Measurements from ENCODE around the gene PODN. TPM values are rescaled to one million over a fixed set of nuclear protein-coding genes. Genes with fewer than 3 reads are reported as not detected.

The PODN gene
- total RNA-seq, 1 experiment from 2014 or later, result 0.17 TPM

DNA sequence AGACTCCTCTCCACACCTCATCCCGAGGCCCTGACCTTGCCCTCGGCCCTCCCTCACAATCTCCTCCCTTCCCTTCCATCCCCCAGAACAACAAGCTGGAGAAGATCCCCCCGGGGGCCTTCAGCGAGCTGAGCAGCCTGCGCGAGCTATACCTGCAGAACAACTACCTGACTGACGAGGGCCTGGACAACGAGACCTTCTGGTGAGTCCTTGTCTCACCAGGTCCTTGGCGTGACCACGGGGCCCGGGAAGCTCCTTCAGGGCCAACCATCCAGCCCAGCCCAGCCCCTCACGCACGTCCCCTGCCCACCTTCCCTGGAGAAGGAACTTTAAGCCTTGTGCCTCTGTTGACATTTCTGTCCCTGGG is 15.6 kb downstream of the PODN start:
- WGBS (ENCODE audit: extremely low coverage, insufficient read length, low lambda C conversion rate), result no CpG with 5 or more reads among the region's 13 CpGs
- H2AFZ ChIP-seq (ENCODE audit: low read length), result no peak overlapping the region
- no peaks in the 10 kb centered on the region for H3K9me3 ChIP-seq (ENCODE audit: control insufficient read depth, low read depth, low read length)
- H3K4ac ChIP-seq (ENCODE audit: low read depth, low read length), result no peak overlapping the region
- no peak overlapping the region for H3K56ac ChIP-seq (ENCODE audit: insufficient read length, low read depth, low read length)
- peaks cover 4% of the 10 kb centered on the region; the same call in 1 of the 2 replicates for H3K4me1 ChIP-seq (ENCODE audit: insufficient read depth, low read length)
- H4K8ac ChIP-seq (replicated peaks; ENCODE audit: insufficient read length, low read depth, low read length), result no peak overlapping the region
- no peak overlapping the region for H2AK5ac ChIP-seq (ENCODE audit: insufficient read length, low read length)
- H2BK120ac ChIP-seq (ENCODE audit: low read depth, low read length, poor library complexity, severe bottlenecking), result no peak overlapping the region
- no peaks in the 10 kb centered on the region; the same call in none of the 2 replicates for H3K27me3 Mint-ChIP-seq (ENCODE audit: low read depth)
- no peak overlapping the region for H4K5ac ChIP-seq (ENCODE audit: insufficient read length, low read depth, low read length)
- no peak overlapping the region for H3K14ac ChIP-seq (ENCODE audit: insufficient read depth, low read length)
- no peak overlapping the region for H2BK5ac ChIP-seq (ENCODE audit: insufficient read length, low read length)
- no peak overlapping the region for H3K27ac ChIP-seq (ENCODE audit: insufficient read length, low read depth, low read length)
- H2BK15ac ChIP-seq (ENCODE audit: low read depth, low read length), result no peak overlapping the region
- no peaks in the 10 kb centered on the region for H3K36me3 Mint-ChIP-seq (ENCODE audit: insufficient read depth in 1 of 3, low read depth in 3 of 3)
- no peaks in the 10 kb centered on the region for H4K20me1 ChIP-seq (ENCODE audit: control insufficient read depth, insufficient read depth, insufficient read length)
- no peak overlapping the region for H3K18ac ChIP-seq (ENCODE audit: insufficient read length, low read depth, low read length)
- no peak for TF ChIP-seq CTCF (conservative IDR thresholded peaks at IDR 0.05)
- H2BK20ac ChIP-seq (ENCODE audit: low read depth, low read length, poor library complexity, severe bottlenecking), result no peak overlapping the region
- DNase-seq, result no peak
- no peak overlapping the region for H4K91ac ChIP-seq (ENCODE audit: insufficient read length, low read depth, low read length)
- H3T11ph ChIP-seq (ENCODE audit: low read length), result no peak overlapping the region
- no peak overlapping the region for H3K4me3 Mint-ChIP-seq
- H2BK12ac ChIP-seq (ENCODE audit: insufficient read length, low read depth, low read length), result no peak overlapping the region
- no peak overlapping the region for H3K4me2 ChIP-seq (ENCODE audit: insufficient read depth, insufficient read length, low read length)
- no peaks in the 10 kb centered on the region for H3K9me3 Mint-ChIP-seq
- H3K4me1 Mint-ChIP-seq, result peaks cover 11 to 25% of the 10 kb centered on the region in 2 experiments
- H3K27me3 ChIP-seq (ENCODE audit: insufficient read depth, low read length), result no peaks in the 10 kb centered on the region
- no peak overlapping the region for H3K9ac ChIP-seq (ENCODE audit: extremely low read depth, insufficient read length, low read length)
- H3K27ac Mint-ChIP-seq, result peak overlapping the region in 1 of 3 experiments; percentile 29; a peak in 1 of 7 replicates
- H3K23ac ChIP-seq (ENCODE audit: insufficient read length, low read depth, low read length), result no peak overlapping the region
- no peaks in the 10 kb centered on the region for H3K79me1 ChIP-seq (ENCODE audit: insufficient read depth, low read depth, low read length, poor library complexity, severe bottlenecking)
- peaks cover 3% of the 10 kb centered on the region for H3K23me2 ChIP-seq (ENCODE audit: insufficient read length, low read depth, low read length, poor library complexity, severe bottlenecking)
- no peaks in the 10 kb centered on the region for H3K79me2 ChIP-seq (ENCODE audit: insufficient read depth, low read length)

Measured in H9 (cell line).